Amniotic epithelial cell (primary cell): ENCODE data around the gene SLC16A9.
A peak's percentile ranks its signal among the peaks of the same experiment; 100 is the strongest.
"Not testable (repeated sequence)": the region's sequence is repeated elsewhere in the genome, so short reads cannot be mapped to it uniquely, and the experiment has no call there.

Source experiments
- DNase-seq: peaks from one replicate; pipeline ENCODE4 v3.0.0-alpha.2; 2010; ENCODE audit warnings: low read depth

Gene SLC16A9, protein sequence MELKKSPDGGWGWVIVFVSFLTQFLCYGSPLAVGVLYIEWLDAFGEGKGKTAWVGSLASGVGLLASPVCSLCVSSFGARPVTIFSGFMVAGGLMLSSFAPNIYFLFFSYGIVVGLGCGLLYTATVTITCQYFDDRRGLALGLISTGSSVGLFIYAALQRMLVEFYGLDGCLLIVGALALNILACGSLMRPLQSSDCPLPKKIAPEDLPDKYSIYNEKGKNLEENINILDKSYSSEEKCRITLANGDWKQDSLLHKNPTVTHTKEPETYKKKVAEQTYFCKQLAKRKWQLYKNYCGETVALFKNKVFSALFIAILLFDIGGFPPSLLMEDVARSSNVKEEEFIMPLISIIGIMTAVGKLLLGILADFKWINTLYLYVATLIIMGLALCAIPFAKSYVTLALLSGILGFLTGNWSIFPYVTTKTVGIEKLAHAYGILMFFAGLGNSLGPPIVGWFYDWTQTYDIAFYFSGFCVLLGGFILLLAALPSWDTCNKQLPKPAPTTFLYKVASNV

DNA sequence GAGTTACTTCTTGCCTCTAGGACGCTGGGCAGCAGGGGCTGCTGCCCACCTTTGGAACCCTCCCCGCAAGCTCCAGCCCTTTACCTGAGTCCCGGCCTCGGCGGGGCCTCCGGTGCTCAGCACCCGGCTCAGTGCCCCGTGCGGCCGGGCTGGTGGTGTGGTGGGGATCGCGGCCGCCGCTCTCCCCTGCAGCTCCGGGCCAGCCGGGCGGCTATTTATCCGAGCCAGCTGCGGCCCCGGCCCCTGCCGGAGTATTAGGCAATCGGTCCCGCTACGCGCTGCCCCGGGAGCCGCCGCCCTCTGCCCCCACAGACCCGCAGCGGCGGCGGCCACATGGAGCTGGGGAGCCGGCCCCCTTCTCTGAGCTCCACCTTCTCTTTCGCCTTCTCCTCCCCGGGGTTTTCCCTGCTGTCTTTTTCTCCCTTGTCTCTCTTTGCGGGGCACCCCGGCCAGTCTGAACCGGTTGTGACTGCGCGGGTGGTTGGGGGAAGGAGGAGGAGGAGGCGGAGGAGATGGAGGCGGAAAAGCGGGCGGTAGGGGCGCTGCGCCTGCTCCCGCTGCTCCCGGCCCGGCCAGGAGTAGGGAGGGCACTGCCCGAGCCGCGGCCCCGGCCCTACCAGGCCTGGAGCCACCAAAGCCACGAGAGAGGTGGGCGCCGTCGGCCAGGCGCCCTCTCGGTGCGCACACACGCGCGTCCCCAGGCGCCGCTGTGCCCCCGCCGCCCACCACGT is at the start of gene SLC16A9:
TSS of gene SLC16A9 (minus strand) at position 456 of the 731 bp plus-strand sequence. CDS start 25,559 bp downstream, outside the sequence.
- peak; percentile 19 for DNase-seq

DNA sequence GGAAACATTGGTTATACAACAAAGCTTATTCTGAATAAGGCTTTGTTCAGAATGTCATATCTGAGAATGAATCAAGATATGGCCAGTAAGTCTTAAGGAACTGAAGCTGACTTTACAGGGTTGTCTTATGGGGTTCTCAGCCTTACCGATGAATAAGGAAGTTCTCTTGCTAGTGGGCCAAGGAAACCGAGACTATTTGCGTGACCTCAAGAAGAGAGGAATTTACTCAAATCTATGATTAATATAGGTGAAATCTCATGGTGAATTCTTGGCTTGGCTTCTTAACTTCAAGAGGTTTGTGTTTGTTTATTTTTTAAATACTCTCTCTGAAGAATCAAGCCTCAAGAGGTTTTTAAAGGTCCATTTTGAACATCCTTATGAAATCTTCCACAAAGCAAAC is 48.3 kb upstream of the SLC16A9 start:
- DNase-seq, result peak; percentile 53

DNA sequence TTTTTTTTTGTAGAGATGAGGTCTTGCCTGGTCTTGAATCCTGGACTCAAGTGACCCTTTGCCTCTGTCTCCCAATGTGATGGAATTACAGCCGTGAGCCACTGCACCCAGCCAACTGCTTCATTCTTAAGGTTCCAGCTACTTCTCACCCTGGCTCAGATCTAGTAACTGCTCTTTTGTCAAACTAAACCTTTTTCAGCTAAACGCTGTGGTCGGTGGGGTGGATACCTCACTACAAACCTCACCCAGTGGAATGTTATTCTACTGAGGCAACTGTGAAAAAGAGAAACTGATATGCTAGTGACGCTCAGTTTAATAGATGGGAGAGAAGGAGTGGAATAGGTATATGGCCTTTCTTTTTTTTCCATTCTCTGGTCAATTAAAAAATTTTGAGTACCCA is 45.3 kb upstream of the SLC16A9 start:
- no peak for DNase-seq

DNA sequence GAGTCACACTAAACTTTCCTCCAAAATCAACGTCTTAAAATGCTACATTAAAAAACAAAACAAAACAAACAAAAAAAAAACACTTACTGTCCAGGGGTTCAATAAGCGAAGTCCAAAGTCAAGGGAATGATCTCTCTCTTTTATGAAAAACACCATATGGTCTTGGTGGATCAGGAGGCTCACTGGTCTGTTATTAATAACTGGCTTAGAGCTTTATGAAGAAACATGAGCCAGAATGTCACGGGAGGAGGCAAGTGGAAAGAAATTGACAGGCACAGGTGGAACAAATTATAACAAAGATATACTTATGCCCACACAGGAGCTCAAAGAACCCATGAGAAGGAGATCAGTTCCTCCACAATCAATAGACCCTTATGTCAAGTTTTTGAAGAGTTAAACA is 43.6 kb upstream of the SLC16A9 start, which contains the start of gene MRLN:
TSS of gene MRLN (minus strand) at position 189 of the 400 bp plus-strand sequence.
- DNase-seq, result no peak

DNA sequence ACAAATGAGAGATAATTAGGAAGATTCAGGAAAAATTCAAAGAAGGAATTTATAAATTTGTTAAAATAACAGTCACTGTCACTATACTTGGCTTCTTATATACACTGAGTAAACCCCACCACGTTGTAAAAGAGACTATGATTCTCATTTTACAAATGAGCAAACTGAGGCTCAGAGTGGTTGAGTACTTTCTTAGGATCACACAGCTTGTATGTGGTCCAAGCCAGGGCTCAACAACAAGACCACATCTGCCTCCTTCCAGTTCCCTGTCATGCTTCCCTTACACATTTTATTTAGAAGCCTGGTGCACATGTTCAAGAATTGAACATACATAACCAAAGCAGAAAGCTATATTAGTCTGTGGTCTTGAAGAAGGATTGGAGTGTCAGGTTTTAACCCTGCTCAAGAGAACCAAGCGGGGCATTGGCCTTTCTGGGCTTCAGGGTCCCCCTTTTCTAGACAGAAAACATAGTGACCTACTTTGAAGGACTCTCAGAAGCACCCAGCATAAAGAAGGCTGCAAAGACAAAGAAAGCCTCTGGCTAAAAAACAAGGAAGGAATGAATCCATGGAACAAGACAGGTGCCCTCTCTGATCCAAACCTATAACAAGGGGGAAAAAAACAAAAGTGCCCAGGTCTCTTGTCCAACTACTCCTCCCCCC is 42.8 kb upstream of the SLC16A9 start:
- no peak for DNase-seq

DNA sequence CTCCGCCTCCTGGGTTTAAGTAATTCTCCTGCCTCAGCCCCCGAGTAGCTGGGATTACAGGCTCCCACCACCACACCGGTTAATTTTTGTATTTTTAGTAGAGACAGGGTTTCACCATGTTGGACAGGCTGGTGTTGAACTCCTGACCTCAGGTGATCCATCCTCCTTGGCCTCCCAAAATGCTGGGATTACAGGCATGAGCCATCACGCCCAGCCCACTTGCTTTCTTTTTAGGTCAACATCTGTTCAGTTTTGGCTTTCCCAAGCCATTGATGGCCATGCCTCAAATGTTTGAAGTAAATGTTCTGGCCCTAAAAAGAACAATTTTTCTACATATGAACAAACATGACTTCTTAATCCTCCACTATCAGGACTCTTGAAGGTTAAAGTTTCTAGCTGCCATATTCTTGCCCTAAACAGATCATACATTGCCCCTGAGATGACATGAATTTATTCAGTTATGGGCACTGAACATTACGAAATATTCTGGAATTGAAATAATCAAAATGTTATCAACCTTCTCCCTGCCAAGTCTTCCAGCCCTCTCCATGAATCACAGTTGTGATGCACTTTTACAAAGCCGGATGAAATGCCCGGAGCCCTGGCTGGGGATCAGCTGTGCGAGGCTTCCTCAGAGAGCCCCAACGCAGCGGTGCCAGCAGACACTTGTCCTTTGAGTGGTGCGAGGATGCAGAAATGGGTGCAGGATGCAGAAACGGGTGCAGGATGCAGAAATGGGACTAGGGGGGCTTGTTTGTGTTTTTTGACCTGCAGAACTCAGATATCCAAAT is 40.7 kb upstream of the SLC16A9 start:
- DNase-seq, result peak; percentile 43

DNA sequence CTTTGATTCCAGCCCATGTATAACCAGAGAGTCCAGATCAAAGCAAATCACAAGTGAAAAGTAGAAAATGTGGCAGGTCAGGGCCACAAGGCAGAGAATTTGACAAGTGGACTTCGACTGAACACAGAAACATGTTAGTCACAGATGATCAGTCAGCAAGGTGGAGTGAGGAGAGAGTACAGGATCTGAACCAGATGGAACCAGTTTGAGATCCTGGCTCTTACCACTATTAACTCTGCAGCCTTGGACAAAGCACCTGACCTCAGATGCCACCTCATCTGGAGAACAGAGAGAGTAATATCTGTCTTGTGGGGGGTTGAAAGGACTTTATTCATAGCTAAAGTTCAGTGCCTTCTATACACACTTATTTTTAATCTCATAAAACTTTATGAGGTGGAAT is 39.2 kb upstream of the SLC16A9 start:
- no peak for DNase-seq

DNA sequence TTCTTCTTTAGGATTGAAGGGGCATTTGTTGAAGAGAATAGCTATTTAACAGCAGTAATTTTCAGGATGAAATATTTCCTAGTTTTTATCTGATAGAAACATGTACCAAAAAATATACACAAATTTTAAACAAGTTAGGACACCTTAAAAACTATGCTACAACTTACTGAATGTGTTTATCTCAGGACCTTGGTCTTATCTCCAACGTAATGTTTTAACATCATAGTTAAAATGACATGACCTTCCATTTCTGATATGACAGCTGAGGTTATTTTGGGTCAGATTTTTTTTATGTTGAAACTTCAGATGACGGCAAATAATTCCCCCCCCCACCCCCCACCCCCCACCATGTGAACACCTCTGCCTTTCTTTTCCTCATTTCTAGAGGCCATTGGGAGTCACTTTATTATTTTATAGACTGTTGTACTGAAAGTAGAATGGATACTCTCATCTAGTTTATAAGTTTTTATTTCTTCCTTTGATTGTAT is 35.6 kb upstream of the SLC16A9 start:
- DNase-seq, result no peak

DNA sequence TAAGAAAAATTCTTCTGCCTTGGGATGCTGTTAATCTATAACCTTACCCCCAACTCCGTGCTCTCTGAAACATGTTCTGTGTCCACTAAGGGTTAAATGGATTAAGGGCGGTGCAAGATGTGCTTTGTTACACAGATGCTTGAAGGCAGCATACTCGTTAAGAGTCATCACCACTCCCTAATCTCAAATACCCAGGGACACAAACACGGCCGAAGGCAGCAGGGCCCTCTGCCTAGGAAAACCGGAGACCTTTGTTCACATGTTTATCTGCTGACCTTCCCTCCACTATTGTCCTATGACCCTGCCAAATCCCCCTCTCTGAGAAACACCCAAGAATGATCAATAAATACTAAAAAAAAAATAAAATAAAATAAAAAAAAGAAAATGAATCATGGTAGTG is 35.1 kb upstream of the SLC16A9 start:
- not testable (repeated sequence) for DNase-seq

DNA sequence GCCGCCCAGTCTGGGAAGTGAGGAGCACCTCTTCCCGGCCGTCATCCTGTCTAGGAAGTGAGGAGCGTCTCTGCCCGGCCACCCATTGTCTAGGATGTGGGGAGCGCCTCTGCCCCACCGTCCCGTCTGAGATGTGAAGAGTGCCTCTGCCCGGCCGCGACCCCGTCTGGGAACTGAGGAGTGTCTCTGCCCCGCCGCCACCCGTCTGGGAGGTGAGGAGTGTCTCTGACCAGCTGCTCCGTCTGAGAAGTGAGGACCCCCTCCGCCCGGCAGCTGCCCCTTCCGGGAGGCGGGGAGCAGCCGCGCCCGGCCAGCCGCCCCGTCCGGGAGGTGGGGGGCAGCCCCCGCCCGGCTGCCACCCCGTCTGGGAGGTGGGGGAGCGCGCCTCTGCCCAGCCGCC is 34.5 kb upstream of the SLC16A9 start:
- DNase-seq, result not testable (repeated sequence)

DNA sequence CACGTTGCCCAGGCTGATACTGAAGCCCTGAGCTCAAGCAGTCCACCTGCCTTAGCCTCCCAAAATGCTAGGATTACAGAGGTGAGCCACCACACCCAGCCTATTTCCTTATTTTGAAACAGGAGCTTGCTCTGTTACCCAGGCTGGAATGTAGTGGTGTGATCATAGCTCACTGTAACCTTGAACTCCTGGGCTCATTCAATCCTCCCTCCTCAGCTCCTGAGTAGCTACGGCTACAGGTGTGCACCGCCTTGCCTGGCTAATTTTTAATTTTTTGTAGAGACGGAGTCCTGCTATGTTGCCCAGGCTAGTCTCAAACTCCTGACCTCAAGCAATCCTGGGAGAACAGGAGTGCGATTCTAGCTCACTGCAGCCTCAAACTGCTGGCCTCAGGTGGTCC is 31.9 kb upstream of the SLC16A9 start:
- no peak for DNase-seq

DNA sequence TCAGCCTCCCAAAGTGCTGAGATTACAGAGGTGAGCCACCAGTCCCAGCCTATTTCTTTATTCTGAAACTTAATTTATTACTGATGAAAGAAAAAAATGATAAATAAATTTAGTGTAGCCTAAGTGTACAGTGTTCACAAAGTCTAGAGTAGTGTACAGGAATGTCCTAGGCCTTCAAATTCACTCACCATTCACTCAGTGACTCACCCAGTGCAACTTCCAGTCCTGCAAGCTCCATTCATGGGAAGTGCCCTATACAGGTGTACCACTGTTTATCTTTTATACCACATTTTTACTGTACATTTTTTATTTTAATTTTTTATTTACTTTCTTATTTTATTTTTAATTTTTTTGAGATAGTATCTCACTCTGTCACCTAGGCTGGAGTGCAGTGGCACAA is 31.4 kb upstream of the SLC16A9 start:
- no peak for DNase-seq

DNA sequence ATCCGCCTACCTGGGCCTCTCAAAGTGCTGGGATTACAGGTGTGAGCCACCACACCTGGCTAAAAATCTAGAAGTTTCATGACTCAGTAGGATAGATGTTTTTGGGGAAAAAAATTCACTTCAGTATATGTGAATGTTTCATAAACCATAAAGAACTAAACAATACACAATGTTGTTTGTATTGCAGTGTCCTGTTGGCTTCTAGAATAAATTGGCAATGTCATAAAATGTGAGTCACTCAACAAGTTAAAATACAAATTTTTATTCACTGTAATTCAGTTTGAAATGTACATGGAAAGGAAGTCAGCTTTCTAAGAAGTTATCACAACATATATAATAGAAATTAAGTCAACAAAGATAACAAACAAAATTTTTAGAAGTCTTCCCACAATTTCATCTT is 27.1 kb upstream of the SLC16A9 start:
- DNase-seq, result no peak

DNA sequence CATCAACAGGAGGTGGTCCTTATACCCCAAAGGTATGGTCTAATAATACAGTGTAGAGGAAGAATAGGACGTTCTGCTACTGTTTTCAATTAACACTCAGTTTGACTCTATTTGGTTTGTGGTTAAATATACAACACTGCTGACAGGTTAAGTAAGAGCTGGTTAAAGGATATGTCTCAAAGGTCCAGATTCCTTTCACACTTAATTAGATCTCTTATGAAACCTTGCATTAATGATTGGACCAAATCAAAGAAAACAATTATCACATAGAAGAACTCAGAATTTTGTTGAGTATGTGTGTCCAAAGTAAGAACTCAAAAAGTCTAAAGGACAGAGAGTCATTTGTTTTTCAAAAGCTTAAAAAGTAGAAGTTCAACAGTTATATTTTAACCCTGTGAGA is 25.6 kb upstream of the SLC16A9 start:
- DNase-seq, result no peak

DNA sequence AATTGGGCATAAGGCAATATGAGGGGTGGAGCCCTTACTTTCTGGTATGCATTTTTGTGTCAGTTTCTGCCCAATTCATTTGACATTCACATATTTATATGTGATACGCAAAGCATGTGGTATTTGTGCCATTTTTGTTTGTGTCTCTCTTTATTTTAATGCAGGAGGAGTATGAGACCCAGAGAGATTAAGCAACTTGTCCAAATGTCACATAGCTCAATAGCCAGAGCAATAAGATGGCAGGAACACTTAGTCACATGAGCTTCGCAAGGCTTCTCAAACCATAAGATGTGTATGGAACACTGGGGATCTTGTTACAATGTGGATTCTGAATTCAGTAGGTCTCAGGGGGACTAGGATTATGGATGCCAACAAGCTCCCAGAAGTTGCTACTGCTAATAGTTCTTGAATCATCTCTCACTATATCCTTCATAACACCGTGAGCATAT is 24.4 kb upstream of the SLC16A9 start:
- DNase-seq, result no peak

DNA sequence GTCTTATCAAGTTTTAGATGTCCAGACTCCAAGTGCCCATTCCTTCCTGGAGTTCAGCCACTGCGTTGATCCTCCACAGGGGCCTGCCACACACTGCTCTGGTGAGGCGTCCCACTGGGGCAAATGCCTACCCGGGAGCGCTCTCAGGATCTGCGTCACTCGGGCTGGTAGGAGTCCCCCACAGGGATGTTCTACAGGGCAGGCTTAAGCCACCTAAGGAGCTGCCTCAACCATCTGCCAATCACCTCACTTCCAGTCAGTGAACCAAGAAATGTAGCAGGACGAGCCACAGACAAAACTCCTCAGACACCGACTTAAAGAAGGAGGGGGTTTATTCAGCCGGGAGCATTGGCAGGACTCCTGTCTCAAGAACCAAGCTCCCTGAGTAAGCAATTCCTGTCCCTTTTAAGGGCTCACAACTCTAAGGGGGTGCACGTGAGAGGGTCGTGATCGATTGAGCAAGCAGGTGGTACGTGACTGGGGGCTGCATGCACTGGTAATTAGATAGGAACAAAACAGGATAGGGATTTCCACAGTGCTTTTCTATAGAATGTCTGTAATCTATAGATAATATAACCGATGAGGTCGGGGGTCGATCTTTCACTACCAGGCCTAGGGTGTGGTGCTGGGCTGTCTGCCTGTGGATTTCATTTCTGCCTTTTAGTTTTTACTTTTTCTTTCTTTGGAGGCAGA is 23.8 kb upstream of the SLC16A9 start:
- not testable (repeated sequence) for DNase-seq

DNA sequence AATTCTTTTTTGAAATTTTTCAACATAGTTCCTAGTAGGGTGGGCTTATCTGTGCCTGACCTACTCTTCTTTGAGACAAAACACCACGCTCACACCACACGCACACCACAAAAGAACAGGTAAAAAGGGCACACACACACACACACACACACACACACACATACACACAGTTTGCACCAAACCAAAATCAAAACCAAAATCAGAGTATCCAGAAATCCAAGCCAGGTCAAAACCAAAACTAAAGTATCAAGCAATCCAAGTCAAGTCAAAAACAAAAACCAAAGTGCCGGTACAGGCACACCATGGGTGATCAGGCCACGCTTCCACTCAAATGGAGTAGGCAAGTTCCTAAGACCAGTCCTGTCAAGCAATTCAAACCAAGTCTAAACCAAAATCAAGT is 23.2 kb upstream of the SLC16A9 start:
- not testable (repeated sequence) for DNase-seq

DNA sequence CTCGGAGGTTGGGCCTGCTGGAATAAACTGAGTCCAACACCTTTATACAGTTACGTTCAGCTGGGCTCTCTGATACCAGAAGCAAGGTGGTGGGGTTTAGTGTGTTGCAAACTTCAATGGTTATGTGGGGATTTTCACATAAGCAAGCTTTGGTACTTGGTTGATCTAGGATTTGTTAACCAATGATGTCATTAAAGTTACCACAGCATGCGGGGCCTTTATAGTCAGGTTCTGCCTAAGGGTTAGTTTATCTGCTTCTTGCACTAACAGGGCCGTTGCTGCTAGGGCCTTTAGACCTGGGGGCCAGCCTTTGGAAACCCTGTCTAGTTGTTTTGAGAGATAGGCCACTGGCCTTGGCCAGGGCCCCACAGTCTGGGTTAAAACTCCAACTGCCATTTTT is 19.5 kb upstream of the SLC16A9 start:
- not testable (repeated sequence) for DNase-seq

DNA sequence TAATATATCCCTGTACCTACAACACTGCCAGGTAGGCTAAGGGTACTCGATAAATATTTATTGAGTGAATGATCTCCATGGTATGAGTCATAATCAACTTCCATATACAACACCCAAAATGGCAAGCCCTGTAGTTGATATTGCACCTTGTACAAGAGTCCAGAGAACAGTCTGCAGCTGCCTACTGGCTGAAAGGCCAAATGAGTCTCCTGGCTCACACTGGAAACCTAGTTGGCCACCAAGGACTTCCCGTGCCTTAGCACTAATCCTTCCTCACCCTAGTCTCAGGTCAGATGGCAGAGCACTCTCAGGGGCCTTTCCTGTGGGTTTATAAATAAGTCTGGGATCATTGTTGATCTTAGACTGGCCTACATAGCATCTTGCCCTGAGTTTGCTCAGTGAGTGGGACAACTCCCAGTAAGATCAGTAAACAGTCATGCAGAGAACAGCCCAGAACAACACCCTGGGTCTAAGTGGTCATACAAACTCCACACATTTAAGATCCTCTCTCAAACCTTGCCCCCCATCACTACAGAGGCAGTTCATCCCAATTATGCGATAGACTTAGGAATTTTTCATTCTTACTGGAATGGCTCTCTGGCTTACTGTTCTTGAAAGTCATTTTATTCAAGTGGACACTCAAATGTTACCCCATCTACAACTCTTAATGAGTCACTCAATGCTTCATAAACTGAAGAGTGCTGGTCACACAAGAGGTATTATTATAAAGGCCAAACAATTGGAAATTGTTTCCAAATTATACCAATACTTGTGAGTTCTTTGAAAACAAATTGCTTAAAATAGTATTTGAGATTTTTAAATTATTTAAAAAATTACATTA is 14.7 kb upstream of the SLC16A9 start:
- DNase-seq, result no peak

DNA sequence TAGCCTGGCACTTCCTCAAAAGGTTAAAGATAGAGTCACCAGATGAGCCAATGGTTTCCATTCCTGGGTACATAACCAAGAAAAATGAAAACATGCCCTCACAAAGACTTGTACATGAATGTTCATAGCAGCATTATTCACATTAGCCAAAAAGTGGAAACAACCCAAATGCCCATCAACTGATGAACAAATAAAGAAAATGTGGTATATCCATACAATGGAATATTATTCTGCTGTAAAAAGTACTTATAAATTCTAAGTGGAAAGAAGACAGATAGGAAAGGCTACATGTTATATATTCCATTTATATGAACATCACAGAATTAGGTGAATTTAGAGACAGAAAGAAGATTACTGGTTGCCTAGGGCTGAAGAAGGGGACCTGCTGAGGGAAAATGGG is 10.7 kb upstream of the SLC16A9 start:
- DNase-seq, result no peak
